Lung microvascular endothelial cell (primary cell): ENCODE results near the gene MMP8. TPM values are rescaled to one million over a fixed set of nuclear protein-coding genes. Genes with fewer than 3 reads are reported as not detected.

Experiments
- DNase-seq, 2 donors: peaks; one replicate each; pipeline versions ENCODE4 v3.0.0 to v3.0.0-alpha.2; 2010; ENCODE audit warnings: low read depth in 2 of 2
- total RNA-seq: library from RNA; depleted of rRNA; stranded (reverse); fragments of >200 nt; gene quantifications from 2 replicates; pipeline ENCODE4 v1.2.1, GENCODE V29; 2014

Gene MMP8
- total RNA-seq, 1 donor from 2014 or later: not detected

DNA sequence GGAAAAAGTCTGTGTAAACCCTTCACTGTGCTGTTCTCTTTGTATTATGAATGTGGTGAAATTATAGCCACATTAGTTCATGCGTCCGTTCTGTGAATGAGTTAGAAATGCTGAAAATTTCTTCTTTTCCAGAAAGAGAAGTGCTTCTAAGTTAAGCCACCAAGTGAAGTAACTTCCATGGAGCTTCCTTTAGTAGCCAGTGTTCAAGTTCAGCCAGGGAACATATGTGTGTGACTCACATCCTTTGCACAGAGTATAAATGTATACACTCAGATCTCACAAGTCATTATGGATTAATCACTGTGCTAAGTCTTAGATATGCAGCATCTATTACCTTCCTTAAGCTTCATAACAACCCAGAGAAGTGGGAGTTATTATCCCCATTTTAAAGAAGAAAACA lies 3.1 kb upstream of the MMP8 start:
- DNase-seq: peak; percentile 8 to 94

DNA sequence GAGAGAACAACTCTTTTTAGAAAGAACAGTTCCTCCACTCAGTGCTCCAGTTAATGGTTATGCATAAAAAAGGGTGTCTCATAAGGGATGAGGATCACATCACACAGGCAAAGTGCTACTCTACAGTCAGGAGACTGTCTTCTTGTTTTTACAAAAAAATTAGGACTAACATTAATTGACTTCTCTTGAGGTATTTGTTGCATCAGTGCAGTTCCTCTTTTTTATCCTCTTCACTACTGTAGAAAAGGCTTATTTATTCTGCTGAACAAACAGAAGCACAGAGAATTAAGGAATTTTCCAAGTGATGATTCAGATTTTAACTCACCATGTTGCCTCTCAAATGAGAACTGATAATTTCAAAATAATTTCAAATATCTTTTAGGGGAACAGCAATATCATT lies 1.9 kb downstream of the MMP8 start:
- DNase-seq: no peak

DNA sequence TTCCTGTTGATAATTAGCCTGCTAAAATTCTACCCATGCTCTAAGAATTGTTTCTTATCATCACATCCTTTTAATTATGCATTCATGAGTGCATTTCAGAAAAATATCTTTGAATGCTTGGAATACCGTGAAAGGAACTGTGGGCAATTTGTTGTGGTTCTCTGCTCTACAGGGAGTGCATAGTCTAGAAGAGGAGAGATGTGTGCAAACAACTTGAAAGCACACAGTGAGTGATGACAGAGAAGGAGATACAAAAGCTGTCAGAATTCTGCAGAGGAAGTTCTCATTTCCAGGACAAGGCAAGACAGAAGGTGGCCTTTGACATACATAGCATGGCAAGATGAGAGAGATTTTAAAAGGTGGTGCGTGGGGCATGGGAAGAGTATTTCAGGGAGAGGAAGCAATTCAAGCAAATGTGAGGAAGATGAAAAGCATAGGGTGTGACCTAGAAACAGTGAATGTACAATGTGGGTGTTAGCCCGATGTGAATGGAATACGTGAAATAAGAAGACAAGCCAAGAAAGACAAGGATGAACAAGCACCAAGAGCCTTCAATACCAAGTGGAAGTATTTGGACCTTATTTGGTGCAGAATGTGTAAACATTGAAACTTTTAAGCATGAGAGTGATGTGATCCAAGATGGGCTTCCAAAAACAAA lies 5.0 kb downstream of the MMP8 start:
- no peak for DNase-seq

DNA sequence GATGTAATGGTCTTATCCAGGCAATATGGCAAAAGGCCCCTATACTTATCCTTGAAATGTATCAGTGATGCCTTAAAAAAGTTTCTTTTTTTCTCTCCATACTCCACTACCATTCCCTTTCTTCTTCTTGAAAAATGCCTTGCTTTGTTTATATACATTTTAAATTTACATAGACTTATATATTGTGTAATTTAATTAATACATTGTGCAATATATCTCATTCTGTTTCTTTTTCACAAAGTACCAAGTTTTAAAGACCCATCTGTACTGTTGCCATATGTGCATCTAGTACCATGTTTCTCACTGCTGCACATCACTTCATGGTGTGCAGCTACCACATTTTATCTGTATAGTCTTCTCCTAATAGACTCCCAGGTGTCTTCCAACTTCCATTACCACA lies 7.5 kb downstream of the MMP8 start:
- DNase-seq: no peak

DNA sequence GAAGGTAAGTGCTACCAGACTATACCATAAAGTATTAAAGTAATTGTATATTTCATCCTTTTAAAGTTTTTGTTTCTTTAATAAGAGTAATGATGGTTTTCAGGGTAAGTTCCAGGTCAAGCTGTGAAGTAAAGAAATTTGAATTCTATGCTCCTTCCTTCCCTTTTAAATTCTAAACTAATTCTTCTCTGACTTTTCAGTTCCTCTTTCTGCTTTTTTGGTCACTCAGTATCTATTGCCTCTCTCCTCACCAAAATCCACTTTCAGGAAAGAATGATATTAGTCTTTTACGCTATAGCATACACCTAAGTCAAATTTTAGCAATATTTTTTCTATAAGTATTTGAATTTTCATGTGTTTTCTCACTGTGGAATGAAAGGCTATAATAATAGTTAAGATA lies 8.2 kb downstream of the MMP8 start:
- no peak for DNase-seq

DNA sequence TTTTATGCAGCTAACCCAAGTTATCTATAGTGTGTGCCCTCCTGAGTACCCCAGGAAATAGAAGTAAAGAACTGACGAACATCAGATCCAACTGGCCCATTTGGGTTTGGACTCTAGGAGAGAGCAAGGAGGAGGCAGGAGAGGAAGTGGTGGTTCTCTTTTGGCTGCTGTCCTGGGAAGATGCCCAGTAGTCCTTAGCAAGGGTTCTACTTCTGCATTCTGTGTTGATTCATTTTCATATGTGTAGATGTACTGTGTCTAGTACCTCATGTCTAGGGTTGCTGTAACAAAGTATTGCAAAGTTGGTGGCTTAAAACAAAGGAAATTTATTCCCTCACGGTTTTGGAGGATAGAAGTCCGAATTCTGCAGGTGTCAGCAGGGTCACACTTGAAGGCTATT lies 12.6 kb downstream of the MMP8 start:
- DNase-seq: no peak

DNA sequence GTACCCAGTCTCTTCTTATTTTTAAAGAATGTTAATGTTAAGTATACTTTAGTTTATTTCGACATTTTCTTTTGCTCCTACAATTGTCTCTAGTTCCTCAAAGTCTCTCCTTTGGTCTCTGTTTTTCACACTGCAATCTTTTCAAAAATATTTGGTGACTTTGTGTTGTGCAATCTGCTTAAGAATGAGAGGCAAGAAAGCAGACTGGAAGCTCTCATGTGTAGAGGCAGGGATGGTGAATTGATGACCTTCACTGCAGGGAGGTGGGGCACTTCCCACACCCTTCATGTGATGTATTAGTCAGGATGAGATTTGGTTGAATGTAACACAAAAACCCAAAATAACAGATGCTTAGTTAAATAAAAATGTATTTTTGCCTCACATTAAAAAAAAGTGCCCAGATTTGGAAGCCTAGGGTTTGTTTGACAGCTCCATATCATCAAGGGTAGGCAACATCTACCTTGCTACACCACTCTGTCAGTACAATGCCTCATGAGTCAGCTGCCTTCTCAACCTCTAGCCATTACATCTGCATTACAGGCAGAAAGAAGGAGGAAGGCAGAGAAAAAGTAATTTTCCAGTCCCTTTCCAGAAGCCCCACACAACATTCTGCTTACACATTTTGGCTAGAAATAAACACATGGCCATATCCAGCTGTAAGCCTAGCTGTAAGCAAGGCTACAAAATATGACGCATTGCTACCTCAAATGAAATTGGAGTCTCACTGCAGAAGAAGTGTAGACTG lies 15.4 kb downstream of the MMP8 start:
- no peak for DNase-seq

DNA sequence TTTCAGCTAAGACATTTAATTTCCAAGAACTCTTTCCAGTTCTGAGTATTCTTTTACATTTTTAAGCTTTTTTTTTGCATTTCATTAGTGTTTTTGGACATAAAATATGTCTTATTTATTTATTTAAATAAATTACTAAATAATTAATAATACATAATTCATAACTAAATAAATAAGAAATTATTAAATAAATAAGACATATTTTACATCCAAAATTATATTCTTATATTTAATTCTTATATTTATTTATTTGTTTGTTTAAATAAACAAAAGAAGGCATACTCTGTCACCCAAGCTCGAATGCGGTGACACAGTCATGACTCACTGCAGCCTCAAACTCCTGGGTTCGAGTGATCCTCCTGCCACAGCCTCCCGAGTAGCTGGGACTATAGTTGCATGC lies 16.1 kb downstream of the MMP8 start:
- no peak for DNase-seq

DNA sequence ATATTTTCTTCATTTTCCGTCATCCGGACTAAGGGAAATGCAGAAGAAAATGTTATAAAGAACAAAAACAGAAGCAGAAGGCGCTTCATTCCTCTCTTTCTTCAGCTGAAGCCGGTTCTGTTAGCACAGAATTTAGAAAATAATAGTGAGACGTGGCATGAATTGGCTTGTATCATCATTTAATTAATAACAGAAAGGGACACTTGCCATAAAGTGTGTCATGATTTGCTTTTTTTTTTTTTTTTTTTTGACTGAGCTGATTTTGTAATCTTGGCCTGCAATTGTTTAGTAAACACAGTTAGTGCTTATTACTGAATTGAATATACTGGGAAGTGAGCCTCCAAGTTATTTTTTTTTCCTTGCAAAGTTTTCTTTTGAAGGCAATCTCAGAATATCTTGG lies 19.1 kb downstream of the MMP8 start, which contains the start of gene MMP27:
Gene MMP27 (minus strand): TSS at position 144 of the 400 bp plus-strand sequence. CDS start 55 bp downstream, at position 89.
- no peak for DNase-seq

DNA sequence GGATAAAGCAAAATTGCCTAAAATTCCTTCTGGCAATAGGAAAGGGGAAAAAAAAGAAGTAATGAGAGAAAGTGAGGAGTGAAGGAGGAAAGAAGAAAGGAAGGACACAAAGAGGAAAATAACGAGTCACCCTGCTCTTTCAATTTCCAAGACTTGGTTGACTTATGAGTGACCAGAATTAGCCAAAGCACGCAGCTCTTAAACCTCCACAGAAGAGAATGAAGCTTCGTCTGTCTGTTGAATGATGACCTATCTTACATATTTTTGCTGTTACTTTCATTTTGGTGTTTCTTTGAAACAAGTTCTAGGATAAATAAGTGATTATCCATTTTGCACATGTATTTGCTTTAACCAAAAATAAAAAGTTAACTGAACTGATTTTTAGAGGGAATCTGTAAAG lies 19.9 kb downstream of the MMP8 start:
- DNase-seq: no peak

DNA sequence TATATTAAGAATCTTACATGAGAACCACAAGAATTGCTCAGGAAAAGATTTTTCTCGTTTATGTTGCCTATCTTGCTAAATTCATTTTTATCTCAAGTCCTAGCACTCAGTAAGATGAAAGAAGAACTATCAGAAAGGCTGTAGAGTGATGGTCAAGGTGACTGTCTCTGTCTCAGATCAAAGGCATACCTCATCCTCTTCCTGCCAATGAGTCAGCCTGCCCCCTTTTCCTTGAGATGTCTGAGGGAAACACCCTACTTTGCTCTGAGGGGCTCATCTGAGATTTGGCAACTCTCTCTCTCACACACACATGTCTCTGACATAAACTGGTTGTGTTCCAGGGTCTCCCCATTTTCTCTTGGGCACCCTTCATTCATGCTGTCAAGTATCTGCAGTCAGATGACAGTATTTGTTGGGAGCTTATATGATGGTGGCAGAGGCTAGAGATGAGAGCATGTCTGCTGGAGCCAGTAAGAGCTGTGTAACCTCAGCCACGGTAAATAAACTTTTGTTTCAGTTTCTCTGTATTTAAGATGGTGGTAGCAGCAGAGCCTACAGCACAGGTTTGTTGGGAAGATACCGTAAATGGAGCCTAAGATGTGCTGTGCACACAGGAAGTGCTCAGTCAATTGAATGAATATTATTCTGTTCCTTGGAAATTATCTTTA lies 20.8 kb downstream of the MMP8 start:
- no peak for DNase-seq

DNA sequence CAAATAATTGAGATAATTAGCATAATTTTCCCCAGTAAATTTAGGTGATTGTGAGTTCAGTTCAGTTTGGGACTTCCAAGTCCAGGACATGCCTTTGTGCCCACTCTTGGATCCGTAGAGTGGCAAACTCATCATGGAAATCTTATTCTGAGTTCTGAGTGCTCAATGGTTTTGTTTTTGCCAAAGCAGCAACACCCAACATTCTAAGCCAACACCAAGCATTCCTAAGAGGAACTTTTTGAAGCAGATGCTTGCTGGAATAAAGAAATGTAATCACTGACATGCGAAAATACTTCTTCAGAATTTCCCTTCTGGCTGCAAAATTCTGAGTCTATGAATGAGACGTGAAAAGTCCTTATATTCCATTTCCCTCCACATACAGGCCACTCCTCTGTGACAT lies 29.6 kb downstream of the MMP8 start:
- DNase-seq: no peak

DNA sequence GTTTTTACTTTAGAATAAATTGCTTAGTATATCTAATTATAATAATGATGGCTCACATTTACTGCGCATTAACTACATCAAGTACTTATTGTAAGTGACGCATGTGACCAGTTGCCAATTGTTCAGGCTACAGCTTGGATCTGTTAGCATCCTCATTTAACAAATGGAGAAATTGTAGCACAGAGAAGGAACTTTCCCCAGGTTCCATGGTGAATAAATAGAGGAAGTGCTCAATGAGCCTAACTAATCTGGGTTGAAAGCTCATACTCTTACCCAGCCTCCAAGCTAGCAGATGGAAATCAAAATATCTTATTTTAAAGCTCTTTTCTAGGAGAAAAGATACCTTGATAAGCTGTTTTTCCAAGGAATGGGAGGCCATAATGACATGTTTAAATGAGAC lies 39.0 kb downstream of the MMP8 start:
- DNase-seq: no peak

DNA sequence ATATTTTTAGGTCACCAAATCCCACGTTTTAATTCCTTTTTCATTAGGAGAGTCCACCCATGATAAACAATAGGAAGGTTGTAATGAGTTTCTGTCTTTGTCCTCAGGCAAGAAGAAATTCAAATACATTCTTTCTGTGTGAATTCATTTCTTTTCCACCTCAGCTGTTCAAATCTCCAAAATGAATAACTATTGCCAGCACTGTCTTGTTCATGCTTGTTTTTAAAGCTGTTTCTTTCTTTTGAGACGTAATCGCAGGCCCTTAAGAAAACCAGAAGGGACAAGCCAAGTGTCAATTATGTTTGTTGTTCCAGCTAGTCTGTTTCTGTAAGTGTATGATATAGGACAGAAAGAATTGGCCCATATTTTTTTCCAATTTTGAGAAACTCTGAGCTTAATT lies 39.4 kb downstream of the MMP8 start:
- DNase-seq: no peak

DNA sequence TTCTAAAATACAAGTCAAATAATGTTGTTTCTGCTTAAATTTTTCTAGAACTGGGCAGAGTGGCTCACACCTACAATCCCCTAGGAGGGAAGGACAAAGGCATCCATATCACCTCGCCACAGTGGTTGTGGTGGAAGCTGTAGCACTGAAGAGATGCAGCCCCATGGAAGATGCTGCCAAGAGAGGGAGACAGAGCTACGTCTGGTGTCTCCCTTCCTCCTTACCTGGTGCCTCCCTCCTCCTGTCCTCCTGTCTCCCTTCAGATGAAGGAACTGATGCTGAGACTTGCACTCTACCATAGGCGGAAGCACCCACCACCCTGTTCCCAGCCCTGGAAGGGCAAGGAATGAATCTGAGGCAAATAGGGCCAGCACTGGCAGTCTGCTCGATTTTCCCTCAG lies 41.5 kb downstream of the MMP8 start:
- no peak for DNase-seq

DNA sequence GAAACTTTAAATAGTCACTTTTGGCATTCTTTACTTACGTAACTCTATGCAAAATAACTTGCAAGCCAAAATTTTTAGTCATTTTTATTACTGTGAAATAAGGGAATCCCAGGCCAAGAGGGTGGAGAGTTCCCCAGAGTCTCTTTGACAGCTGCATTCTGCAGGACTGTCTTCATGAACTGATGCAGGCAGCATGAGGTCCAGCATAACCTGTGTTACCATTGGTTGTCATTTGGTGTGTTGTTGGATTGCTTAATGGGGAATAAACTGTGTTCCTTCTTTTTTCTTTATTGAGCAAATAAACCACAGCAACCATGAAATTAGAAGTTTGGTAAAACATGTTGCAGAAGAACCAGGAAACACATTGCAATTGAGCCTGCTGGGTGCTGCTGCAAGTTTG lies 43.8 kb downstream of the MMP8 start:
- DNase-seq: no peak

DNA sequence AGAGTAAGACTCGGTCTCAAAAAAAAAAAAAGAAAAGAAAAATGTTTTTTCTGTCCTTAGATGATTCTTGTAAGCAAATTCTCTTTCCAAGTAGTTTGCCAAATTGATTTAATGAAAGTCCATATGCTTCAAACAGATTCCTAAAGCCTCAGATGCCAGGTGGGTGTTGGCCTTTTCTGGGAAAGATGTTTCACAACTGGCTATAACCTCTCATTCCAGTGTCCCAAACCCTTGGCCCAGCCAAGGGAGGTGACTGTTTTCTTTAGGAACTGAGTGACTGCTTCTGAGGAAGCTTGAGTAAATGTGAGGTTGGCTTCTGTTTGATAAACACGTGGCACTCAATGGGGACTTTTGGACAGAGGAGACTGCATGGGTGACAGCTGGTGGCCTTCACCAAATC lies 46.7 kb downstream of the MMP8 start:
- DNase-seq: no peak

DNA sequence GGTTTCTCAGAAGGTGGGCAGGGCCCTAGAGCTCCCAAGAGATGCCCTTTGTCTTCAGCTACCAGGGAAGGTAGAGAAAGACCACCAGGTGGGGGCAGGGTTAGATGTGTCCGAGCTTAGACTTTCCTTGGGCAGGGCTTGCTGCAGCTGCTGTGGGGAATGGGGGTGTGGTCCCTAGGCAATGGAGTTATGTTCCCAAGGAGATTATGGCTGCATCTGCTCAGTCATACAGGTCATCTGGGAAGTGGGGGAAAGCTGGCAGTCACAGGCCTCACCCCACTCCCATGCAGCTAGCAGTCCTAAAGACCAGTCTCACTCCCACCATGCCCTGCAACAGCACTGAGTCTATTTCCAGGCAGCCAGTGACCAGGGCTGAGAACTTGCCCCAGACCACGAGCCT lies 48.7 kb downstream of the MMP8 start:
- DNase-seq: no peak

DNA sequence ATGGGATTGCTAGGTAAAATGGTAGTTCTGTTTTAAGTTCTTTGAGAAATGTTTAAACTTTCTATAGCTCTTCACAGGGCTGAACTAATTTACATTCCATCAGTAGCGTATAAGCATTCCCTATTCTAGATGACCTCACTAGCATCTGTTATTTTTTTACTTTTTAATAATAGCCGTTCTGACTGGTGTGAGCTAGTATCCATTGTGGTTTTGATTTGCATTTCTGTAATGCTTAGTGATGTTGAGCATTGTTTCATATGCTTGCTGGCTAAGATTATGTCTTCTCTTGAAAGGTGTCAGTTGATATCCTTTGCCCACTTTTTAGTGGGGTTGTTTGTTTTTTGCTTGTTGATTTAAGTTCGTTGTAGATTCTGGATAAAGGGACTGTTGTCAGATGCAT lies 55.1 kb downstream of the MMP8 start:
- no peak for DNase-seq

DNA sequence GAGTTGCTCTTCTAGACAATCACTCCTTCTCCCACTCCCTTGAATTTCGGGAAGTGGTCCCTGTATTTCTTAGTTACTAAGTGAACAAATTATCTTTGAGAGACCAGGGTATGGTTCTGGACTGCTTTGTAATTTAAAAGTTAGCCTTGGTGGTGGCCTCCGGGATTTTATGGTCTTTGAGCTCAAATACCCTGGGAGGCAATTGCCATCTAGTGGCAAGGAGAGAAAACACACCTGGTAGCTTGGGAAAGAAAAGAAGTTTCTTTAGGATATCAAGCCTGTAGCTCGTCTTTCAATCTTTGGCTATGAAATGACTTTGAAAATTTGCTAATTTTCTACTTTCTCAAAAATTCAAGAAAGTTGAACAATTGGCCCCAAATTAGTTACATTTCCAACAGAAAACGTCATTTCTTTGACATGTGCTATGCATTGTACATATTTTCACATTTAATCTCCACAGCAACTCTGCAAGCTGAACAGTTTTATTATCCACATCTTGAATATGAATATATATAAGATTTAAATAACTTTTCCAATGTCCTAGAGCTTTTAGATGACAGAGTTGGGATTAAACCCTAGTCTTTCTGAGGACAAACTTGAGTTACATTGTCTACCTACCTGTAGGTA lies 58.3 kb downstream of the MMP8 start:
- DNase-seq: peak; percentile 58 to 61

DNA sequence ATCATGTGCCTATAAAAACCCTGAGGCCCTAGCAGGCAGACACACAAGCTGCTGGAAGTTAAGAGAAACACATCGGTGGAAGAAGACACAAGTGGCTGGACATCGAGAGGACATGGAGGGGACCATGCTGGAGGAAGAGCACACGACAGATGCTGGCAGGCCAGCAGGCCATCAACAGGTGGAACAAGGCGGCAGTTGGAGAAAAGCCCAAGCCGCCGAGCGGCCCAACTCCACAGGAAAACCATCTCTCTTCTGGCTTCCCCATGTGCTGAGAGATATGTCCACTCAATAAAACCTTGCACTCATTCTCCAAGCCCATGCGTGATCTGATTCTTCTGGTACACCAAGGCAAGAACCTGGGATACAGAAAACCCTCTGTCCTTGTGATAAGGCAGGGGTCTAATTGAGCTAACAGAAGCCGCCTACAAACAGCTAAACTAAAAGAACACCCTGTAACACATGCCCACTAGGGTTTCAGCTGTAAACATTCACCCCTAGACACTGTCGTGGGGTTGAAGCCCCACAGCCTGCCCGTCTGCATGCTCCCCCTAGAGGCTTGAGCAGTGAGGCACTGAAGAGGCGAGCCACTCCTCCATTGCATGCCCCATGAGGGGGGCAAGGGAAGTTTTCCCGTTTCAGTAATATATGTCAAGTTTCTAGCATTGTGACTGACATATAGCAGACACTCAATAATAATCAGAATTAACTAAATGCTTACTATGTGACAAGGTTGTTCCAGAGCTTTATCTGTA lies 60.6 kb downstream of the MMP8 start:
- DNase-seq: peak in 1 of 2 donors; percentile 22

DNA sequence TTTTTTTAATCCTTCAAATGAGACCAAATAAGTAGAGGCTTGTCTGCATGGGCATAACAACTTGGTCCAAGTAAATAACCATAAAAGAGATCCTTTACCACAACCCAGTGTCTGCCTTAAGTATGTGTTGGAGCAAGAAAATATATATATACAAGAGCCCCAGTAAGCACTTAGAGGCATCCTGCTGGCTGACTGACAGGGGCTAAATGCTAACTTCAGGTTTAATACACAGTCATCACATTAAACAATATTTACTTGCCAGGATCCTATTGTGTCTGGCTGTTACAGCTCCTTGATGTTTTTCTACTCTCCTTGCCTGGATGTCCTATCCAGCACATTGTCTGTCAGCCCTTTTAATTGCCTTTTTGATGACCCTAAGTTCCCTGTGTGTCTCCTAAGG lies 62.1 kb downstream of the MMP8 start:
- DNase-seq: no peak
